ENCODE results near the gene C16orf78. TPM values are rescaled to one million over a fixed set of nuclear protein-coding genes. Genes with fewer than 3 reads are reported as not detected.

Gene C16orf78
- total and polyA plus RNA-seq, 8 donors: 0.16 to 0.20 TPM; not detected in 6

DNA sequence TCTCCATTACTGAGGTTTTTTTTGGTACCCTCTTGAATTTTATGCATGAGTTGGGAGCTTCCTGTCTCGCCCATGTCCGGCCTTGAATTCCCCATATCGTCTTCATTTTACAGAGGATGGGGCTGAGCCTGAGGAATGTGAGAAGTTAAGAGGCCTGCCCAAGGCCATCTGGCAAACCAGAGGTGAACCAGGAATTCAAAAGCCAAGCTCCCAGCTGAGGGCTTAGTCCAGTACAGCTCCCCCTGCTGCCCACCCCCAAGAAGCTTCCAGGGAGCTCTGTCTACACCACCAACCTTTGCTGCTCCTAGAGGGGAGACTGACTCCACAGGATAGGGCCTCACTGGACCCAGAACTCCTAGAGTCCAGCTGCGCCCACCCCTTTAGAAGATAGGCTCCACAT lies 20.7 kb upstream of the C16orf78 start:
- intact Hi-C loops (cut with DNase I): loop anchor here (5.0 to 10.0 kb wide), 2 partner anchors 658 to 666 kb away; no protein-coding TSS in a partner anchor
- no peak for ATAC-seq
- no peak overlapping the region for H3K27ac ChIP-seq
- no peak for TF ChIP-seq CTCF (IDR thresholded peaks at IDR 0.05)
- DNase-seq: no peak
- no peaks in the 10 kb centered on the region for H3K9me3 ChIP-seq
- H3K4me1 ChIP-seq: no peaks in the 10 kb centered on the region
- peaks cover 0 to 55% of the 10 kb centered on the region in 2 donors for H3K27me3 ChIP-seq
- H3K4me3 ChIP-seq: no peak overlapping the region
- no peaks in the 10 kb centered on the region for H3K36me3 ChIP-seq

DNA sequence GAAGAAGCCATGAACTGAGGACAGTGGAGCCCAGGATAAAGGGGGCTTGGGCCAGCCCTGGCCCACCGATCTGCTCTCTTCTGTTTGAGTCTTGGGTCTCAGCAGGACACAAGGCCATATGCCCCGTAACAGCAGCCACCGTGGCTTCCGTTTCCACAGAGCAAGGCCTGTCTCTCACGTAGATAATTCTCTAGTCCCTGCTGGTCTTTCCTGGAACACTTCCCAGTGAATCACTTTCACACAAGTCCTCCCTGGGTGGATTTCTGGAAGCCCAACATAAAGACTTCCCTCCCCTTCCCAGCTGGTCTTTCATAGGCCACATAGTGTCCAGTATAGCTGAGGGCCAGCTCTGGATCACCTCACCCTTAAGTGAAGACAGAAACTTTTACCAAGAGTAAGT lies 19.9 kb upstream of the C16orf78 start:
- intact Hi-C loops (cut with DNase I): loop anchor here (5.0 to 10.0 kb wide), 2 partner anchors 659 to 666 kb away; no protein-coding TSS in a partner anchor
- Histone ChIP-seq H3K9me3 (no peaks in the 10 kb centered on the region), H3K4me3 (no peak overlapping the region), H3K27ac (no peak overlapping the region), H3K36me3 (no peaks in the 10 kb centered on the region), H3K4me1 (no peaks in the 10 kb centered on the region), H3K27me3 (peaks cover 0 to 49% of the 10 kb centered on the region in 2 donors)
- TF ChIP-seq CTCF (IDR thresholded peaks at IDR 0.05): no peak
- DNase-seq (peak in 1 of 4 donors; percentile 30), ATAC-seq (no peak)

GRCh38 chr16:49354101-49354500 lies 19.5 kb upstream of the C16orf78 start:
- intact Hi-C loops (cut with DNase I): loop anchor here (5.0 to 10.0 kb wide), 2 partner anchors 659 to 667 kb away; no protein-coding TSS in a partner anchor

GRCh38 chr16:49354991-49355390 lies 18.6 kb upstream of the C16orf78 start:
- TF ChIP-seq CTCF (IDR thresholded peaks at IDR 0.05): no peak
- Histone ChIP-seq H3K36me3 (no peaks in the 10 kb centered on the region), H3K9me3 (no peaks in the 10 kb centered on the region), H3K4me3 (no peak overlapping the region), H3K27ac (no peak overlapping the region), H3K27me3 (peaks cover 0 to 36% of the 10 kb centered on the region in 2 donors), H3K4me1 (no peaks in the 10 kb centered on the region)
- intact Hi-C loops (cut with DNase I): loop anchor here (5.0 to 10.0 kb wide), 2 partner anchors 660 to 668 kb away; no protein-coding TSS in a partner anchor
- DNase-seq (no peak), ATAC-seq (no peak)

More at GRCh38 chr16:49354101-49354500, 19.5 kb upstream of the C16orf78 start:
- TF ChIP-seq CTCF (IDR thresholded peaks at IDR 0.05): no peak
- Histone ChIP-seq H3K36me3 (no peaks in the 10 kb centered on the region), H3K4me3 (no peak overlapping the region), H3K27me3 (peaks cover 0 to 45% of the 10 kb centered on the region in 2 donors), H3K27ac (no peak overlapping the region), H3K4me1 (no peaks in the 10 kb centered on the region), H3K9me3 (no peaks in the 10 kb centered on the region)
- no peak for ATAC-seq
- no peak for DNase-seq

DNA sequence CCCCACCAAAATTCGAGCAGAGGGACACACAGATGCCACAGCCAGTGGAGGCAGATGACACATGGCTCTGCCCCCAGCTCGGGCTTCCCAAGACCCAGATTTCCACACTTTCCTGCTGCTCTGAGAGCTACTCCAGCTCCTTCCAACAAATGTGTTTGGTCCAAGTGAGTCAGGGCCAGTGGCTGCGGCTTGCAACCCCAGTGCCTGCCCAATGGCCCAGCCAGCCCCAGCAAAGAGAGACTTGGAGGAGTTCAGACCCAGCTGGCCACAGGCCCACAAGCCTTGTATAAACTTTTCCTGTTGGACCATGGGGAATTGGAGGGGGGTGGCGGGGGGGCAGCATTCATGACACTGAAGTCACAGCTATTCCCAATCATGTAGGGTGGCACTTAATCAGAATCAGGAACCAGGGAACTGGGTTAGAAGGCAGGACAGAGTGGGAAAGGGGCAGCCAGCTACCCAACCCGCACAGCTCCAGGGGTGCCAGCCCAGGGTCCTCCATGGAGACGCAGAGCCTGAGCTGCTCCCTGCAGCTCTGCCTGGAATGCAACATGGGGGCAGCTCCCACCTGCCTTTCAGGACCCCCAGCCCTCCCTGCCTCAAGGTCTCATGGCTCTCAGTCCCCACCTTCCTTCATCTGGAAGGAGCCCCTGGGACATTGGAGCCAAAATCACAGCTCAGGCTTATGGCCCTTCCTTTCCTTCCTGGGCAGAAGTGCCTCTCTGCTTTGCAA lies 17.5 kb upstream of the C16orf78 start:
- Histone ChIP-seq H3K4me1 (no peaks in the 10 kb centered on the region), H3K27ac (no peak overlapping the region), H3K36me3 (no peaks in the 10 kb centered on the region), H3K27me3 (peaks cover 0 to 25% of the 10 kb centered on the region in 2 donors), H3K9me3 (no peaks in the 10 kb centered on the region), H3K4me3 (no peak overlapping the region)
- intact Hi-C loops (cut with DNase I): loop anchor here in 1 of 2 donors (10.0 kb wide), 1 partner anchor 661 kb away; no protein-coding TSS in a partner anchor
- DNase-seq (peak in 1 of 4 donors; percentile 53), ATAC-seq (peak; percentile 63)
- no peak for TF ChIP-seq CTCF (IDR thresholded peaks at IDR 0.05)
